ENCODE measurements around the gene FBLN2.

The FBLN2 gene

DNA sequence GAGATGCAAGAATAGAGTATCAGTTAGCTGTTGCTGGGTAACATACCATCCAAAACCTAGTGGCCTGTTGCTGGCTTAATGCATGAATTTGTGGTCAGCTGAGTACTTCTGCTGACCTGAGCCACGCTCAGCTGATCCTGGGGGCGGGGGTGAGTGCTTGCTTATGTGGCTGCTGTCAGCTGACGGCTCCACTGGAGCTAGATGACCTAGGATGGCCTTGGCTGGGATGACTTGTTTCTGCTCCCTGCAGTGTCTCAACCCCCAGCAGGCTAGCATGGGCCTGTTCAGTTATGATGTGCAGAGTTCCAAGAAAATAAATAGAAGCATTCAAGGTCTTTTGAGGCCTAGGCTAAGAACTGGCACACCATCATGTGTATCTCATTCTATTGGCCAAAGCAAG lies 63.9 kb downstream of the FBLN2 start:
- Histone ChIP-seq H3K27ac (ENCODE audit: low read length) (no peak overlapping the region), H2AFZ (ENCODE audit: low read depth, low read length) (no peak overlapping the region), H3K36me3 (ENCODE audit: insufficient read depth, low read length) (no peaks in the 10 kb centered on the region), H3K9me3 (ENCODE audit: insufficient read depth, low read length, severe bottlenecking) (no peaks in the 10 kb centered on the region), H3K4me2 (ENCODE audit: insufficient read depth, low read length) (no peak overlapping the region), H3K27me3 (ENCODE audit: insufficient read depth, low read length, poor library complexity) (no peaks in the 10 kb centered on the region), H3K79me2 (ENCODE audit: insufficient read depth, low read length) (no peaks in the 10 kb centered on the region), H3K9ac (ENCODE audit: low read depth, low read length) (no peak overlapping the region), H3K4me1 (ENCODE audit: insufficient read depth, low read length) (no peaks in the 10 kb centered on the region), H4K20me1 (ENCODE audit: insufficient read depth, low read length) (no peaks in the 10 kb centered on the region; the same call in 1 of the 2 replicates), H3K4me3 (ENCODE audit: low read depth in 1 of 2, low read length in 2 of 2) (no peak overlapping the region)
- no peak for ATAC-seq (ENCODE audit: insufficient read depth, low read depth)
- no peak for DNase-seq
- TF ChIP-seq, protein P1, sequence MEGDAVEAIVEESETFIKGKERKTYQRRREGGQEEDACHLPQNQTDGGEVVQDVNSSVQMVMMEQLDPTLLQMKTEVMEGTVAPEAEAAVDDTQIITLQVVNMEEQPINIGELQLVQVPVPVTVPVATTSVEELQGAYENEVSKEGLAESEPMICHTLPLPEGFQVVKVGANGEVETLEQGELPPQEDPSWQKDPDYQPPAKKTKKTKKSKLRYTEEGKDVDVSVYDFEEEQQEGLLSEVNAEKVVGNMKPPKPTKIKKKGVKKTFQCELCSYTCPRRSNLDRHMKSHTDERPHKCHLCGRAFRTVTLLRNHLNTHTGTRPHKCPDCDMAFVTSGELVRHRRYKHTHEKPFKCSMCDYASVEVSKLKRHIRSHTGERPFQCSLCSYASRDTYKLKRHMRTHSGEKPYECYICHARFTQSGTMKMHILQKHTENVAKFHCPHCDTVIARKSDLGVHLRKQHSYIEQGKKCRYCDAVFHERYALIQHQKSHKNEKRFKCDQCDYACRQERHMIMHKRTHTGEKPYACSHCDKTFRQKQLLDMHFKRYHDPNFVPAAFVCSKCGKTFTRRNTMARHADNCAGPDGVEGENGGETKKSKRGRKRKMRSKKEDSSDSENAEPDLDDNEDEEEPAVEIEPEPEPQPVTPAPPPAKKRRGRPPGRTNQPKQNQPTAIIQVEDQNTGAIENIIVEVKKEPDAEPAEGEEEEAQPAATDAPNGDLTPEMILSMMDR (IDR thresholded peaks at IDR 0.05; ENCODE audit: borderline replicate concordance, extremely low read depth, low read length, poor library complexity, severe bottlenecking), result no peak
- TF ChIP-seq EZH2 (IDR thresholded peaks at IDR 0.05; ENCODE audit: borderline replicate concordance, low read depth, low read length, severe bottlenecking), result no peak

DNA sequence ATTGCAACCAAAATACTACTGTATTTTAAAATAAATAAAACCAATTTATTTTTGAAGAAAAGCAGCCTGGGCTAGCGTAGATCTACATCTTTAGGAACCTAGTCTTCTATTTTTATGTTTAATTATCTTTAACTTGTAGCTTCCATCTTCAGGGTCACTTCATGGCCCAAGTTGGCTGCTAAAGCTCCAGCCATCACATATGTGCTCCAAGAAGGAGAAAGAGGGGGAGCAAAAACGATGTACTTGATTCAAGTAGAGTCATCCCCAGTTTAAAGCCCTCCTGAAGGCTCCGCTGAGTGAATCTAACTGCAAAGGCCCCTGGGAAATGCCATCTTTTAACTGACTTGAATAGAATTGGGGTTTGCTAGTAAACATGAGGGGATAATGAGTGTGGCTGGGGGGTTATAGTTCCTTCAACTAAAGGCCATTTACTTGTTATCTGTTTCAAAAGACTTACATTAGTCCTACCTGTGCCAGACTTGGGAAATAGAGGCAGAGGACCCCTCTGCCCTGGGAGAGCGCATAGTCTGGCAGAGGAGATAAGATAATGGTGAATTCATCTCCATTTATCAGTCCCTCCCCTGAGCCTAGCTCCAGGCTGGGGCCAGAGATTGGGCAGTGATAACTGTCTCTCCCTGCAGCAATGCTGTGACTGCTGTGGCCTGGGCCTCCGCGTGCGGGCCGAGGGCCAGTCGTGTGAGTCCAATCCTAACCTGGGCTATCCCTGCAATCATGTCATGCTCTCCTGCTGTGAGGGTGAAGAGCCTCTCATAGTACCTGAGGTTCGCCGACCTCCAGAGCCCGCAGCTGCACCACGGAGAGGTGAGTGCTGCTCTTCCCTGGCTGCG lies 64.6 kb downstream of the FBLN2 start:
- no peak overlapping the region for H2AFZ ChIP-seq (ENCODE audit: low read depth, low read length)
- H3K27ac ChIP-seq (ENCODE audit: low read length), result no peak overlapping the region
- H3K4me3 ChIP-seq (ENCODE audit: low read depth in 1 of 2, low read length in 2 of 2), result no peak overlapping the region
- H3K4me1 ChIP-seq (ENCODE audit: insufficient read depth, low read length), result no peaks in the 10 kb centered on the region
- DNase-seq (no peak), ATAC-seq (ENCODE audit: insufficient read depth, low read depth) (no peak)
- no peaks in the 10 kb centered on the region for H3K9me3 ChIP-seq (ENCODE audit: insufficient read depth, low read length, severe bottlenecking)
- no peak for TF ChIP-seq EZH2 (IDR thresholded peaks at IDR 0.05; ENCODE audit: borderline replicate concordance, low read depth, low read length, severe bottlenecking)
- TF ChIP-seq, protein P1 (IDR thresholded peaks at IDR 0.05; ENCODE audit: borderline replicate concordance, extremely low read depth, low read length, poor library complexity, severe bottlenecking), result no peak
- H3K79me2 ChIP-seq (ENCODE audit: insufficient read depth, low read length), result no peaks in the 10 kb centered on the region
- no peak overlapping the region for H3K4me2 ChIP-seq (ENCODE audit: insufficient read depth, low read length)
- H3K9ac ChIP-seq (ENCODE audit: low read depth, low read length), result no peak overlapping the region
- H4K20me1 ChIP-seq (ENCODE audit: insufficient read depth, low read length), result no peaks in the 10 kb centered on the region; the same call in 1 of the 2 replicates
- H3K27me3 ChIP-seq (ENCODE audit: insufficient read depth, low read length, poor library complexity), result no peaks in the 10 kb centered on the region
- H3K36me3 ChIP-seq (ENCODE audit: insufficient read depth, low read length), result no peaks in the 10 kb centered on the region

GRCh38 chr3:13614607-13615006 lies 65.7 kb downstream of the FBLN2 start:
- H3K4me3 ChIP-seq (ENCODE audit: low read depth in 1 of 2, low read length in 2 of 2), result no peak overlapping the region
- H4K20me1 ChIP-seq (ENCODE audit: insufficient read depth, low read length), result no peaks in the 10 kb centered on the region; the same call in 1 of the 2 replicates
- no peaks in the 10 kb centered on the region for H3K9me3 ChIP-seq (ENCODE audit: insufficient read depth, low read length, severe bottlenecking)
- H3K27me3 ChIP-seq (ENCODE audit: insufficient read depth, low read length, poor library complexity), result no peaks in the 10 kb centered on the region
- H3K4me2 ChIP-seq (ENCODE audit: insufficient read depth, low read length), result no peak overlapping the region
- H3K4me1 ChIP-seq (ENCODE audit: insufficient read depth, low read length), result no peaks in the 10 kb centered on the region
- H3K79me2 ChIP-seq (ENCODE audit: insufficient read depth, low read length), result no peaks in the 10 kb centered on the region
- ATAC-seq (ENCODE audit: insufficient read depth, low read depth), result no peak
- H2AFZ ChIP-seq (ENCODE audit: low read depth, low read length), result no peak overlapping the region
- TF ChIP-seq, protein P1 (IDR thresholded peaks at IDR 0.05; ENCODE audit: borderline replicate concordance, extremely low read depth, low read length, poor library complexity, severe bottlenecking), result no peak
- no peak for TF ChIP-seq EZH2 (IDR thresholded peaks at IDR 0.05; ENCODE audit: borderline replicate concordance, low read depth, low read length, severe bottlenecking)
- no peak overlapping the region for H3K9ac ChIP-seq (ENCODE audit: low read depth, low read length)
- DNase-seq, result no peak
- H3K36me3 ChIP-seq (ENCODE audit: insufficient read depth, low read length), result no peaks in the 10 kb centered on the region
- no peak overlapping the region for H3K27ac ChIP-seq (ENCODE audit: low read length)
